HG03439 (cell line): ENCODE data around the gene BRAF.
"Not testable (repeated sequence)": the region's sequence is repeated elsewhere in the genome, so short reads cannot be mapped to it uniquely, and the experiment has no call there.

ENCODE experiments used
- ATAC-seq: cut with Tn5 transposase; IDR thresholded peaks from one replicate; pipeline ENCODE4 v1.9.1; 2021; ENCODE audit warnings: mild to moderate bottlenecking, moderate library complexity; ENCODE audit not compliant: unreplicated experiment

BRAF gene

GRCh38 chr7:140924821-140925421 is at the start of gene BRAF:
TSS of gene BRAF (minus strand) at chr7:140924929. CDS start at chr7:140924703, 226 bp downstream.
- ATAC-seq: peak; percentile 54

GRCh38 chr7:140972876-140973829 is 48.4 kb upstream of the BRAF start:
- ATAC-seq: no peak

DNA sequence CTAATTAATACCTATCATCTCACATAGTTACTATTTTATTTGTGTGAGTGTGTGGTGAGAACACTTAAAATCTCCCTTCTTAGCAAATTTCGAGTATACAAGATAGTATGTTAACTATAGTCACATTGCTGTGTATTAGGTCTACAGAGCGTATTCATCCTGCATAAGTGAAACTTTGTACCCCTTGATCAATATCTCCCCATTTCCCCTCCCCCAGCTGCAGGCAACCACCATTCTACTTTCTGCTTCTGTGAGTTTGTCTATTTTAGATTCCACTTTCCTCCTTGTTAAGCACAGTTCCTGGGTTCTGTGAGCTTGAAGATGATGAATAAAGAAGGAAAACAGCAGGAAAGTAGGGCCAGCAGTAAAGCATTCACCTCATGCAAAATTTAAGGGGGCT is 47.6 kb upstream of the BRAF start:
- no peak for ATAC-seq

- ATAC-seq: no peak
Measured at GRCh38 chr7:140967438-140967837, 42.7 kb upstream of the BRAF start.

- no peak for ATAC-seq
Measured at GRCh38 chr7:140966561-140967233, 42.0 kb upstream of the BRAF start.

- ATAC-seq: no peak
Measured at GRCh38 chr7:140961117-140961516, 36.4 kb upstream of the BRAF start.

- ATAC-seq: not testable (repeated sequence)
Measured at GRCh38 chr7:140956997-140957396, 32.3 kb upstream of the BRAF start.

GRCh38 chr7:140945940-140946339 is 21.2 kb upstream of the BRAF start:
- ATAC-seq: no peak

- ATAC-seq: not testable (repeated sequence)
Measured at GRCh38 chr7:140942242-140942641, 17.5 kb upstream of the BRAF start.

GRCh38 chr7:140940898-140941297 is 16.2 kb upstream of the BRAF start:
- no peak for ATAC-seq

DNA sequence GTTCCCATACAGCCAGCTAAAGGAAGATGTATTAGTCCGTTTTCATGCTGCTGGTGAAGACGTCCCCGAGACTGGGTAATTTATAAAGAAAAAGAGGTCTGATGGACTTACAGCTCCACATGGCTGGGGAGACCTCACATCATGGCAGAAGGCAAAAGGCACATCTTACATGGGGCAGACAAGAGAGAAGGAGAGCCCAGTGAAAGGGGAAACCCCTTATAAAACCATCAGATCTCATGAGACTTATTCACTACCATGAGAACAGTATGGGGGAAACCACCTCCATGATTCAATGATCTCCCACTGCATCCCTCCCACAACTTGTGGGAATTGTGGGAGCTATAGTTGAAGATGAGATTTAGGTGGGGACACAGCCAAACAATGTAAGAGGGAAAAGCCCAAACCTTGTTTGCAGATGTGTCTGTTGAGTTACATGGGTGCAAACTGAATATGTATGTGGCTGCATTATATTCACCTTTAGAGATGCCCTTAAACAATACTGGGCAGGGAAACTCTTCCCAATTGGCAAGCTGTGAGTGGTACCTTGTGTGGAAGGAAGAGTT is 13.1 kb upstream of the BRAF start:
- no peak for ATAC-seq

DNA sequence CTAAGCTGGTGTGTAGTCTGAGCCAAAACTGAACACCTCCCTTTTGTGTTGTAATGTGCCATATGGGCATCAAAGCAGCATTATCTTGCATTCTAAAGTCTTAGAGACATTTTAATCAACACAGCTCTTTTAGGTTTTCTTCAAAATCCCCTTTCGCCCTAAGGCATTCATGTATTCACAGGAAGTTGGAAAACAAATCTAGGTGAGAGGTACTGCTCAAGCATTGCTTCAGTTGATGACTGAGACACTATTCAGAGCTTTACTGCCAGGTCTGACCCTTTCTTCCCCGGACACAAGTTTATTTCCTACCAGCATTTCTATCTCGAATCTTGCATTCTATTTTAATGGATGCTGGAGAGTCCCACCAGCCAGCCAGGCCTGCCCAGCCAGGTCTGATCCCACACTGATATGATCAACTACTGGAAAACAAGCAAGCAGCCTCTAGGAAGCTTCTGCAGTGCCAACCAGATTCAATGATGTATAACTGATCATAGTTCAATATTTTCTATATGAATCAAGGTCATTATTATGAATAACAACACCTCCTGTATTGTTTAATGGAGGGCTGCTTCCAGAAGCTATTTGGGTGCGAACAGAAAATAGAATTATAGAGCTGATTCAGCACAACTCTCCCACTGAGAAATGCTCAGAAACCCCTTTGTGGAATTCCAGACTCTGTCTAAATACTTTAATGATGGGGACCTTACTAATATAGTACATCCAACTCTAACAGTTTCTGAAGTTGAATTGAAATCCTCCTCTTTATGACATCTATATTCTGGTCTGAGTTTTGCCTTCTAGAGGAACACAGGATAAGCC is 4.0 kb upstream of the BRAF start:
- no peak for ATAC-seq

- ATAC-seq: not testable (repeated sequence)
Measured at GRCh38 chr7:140927945-140928344, 3.2 kb upstream of the BRAF start.

DNA sequence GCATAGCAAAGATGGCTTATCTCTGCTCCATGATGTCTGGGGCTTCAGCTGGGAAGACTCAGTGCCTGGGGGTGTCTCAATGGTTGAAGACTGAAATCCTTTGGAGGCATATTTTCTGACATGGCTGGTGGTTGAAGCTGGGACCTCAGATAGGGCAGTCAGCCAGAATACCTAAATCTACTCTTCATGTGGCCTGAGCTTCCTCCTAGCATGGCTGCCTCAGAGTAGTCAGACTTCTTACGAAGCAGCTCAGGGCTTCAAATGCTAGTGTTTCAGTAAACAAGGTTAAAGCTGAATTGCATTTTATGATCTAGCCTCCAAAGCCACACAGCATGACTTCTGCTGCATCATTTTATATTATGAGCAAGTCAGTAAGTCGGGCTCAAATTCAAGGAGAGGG is 2.6 kb upstream of the BRAF start:
- ATAC-seq: no peak

DNA sequence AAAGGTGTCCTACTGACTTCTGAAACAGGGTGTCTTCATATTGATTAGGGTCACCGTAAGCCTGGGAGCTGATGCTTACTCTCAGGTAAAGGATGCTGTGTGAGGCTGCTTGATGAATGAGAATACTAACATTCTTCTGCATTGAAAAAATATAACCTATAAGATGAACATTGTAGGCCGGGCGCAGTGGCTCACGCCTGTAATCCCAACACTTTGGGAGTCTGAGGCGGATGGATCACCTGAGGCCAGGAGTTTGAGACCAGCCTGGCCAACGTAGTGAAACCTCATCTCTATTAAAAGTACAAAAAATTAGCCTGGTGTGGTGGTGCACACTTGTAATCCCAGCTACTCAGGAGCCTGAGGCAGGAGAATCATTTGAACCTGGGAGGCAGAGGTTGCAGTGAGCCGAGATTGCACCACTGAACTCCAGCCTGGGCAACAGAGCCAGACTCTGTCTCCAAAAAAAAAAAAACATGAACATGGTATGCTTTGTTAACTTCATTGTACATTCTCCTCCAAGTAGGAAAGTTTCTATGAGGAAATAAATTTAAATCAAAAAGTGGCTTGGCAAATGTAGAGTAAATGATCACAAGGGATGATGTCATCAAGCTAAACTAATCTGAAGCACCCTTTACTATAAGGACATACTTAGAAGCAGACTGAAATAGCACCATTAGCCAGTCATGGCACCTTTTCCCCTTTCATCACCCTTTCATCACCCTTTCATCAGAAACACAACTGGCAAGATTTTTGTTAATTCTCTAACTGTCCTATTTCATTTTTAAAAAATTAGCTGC is 1.5 kb upstream of the BRAF start:
- no peak for ATAC-seq

GRCh38 chr7:140924019-140924820 is 509 bp downstream of the BRAF start:
- peak; percentile 88 for ATAC-seq

GRCh38 chr7:140923358-140924006 is 1.2 kb downstream of the BRAF start:
- peak; percentile 15 for ATAC-seq

GRCh38 chr7:140922741-140923345 is 1.9 kb downstream of the BRAF start:
- ATAC-seq: no peak
